ENCODE results near the gene COL28A1.

DNA sequence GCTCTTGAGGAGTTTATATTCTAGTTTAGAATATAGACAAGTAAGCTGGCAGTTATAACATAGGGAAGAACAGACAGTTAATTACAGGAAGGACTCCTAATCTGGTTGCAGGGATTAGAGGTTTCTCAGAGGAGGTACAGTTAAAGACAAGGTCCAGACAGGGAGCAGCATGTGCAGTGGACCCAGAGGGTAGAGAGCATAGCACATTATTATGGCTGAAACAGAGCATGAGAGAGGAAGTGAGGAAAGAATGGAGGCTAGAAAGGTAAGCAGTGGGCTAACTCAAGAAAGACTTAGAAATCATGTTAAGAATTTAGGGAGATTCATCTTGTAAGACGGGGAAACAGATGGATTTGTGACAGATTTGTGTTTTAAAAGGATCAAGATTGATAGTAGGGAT is 40.7 kb upstream of the COL28A1 start:
- TF ChIP-seq, protein P1, sequence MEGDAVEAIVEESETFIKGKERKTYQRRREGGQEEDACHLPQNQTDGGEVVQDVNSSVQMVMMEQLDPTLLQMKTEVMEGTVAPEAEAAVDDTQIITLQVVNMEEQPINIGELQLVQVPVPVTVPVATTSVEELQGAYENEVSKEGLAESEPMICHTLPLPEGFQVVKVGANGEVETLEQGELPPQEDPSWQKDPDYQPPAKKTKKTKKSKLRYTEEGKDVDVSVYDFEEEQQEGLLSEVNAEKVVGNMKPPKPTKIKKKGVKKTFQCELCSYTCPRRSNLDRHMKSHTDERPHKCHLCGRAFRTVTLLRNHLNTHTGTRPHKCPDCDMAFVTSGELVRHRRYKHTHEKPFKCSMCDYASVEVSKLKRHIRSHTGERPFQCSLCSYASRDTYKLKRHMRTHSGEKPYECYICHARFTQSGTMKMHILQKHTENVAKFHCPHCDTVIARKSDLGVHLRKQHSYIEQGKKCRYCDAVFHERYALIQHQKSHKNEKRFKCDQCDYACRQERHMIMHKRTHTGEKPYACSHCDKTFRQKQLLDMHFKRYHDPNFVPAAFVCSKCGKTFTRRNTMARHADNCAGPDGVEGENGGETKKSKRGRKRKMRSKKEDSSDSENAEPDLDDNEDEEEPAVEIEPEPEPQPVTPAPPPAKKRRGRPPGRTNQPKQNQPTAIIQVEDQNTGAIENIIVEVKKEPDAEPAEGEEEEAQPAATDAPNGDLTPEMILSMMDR (conservative IDR thresholded peaks at IDR 0.05; ENCODE audit: low read depth, low read length), result no peak
- TF ChIP-seq EZH2 (IDR thresholded peaks at IDR 0.05; ENCODE audit: low read length, unreplicated experiment) (no peak), EZH2phosphoT487 (IDR thresholded peaks at IDR 0.05; ENCODE audit: borderline replicate concordance, low read length) (no peak)
